Right lung (tissue), 5 donors: ENCODE measurements around the gene FFAR3. TPM values are rescaled to one million over a fixed set of nuclear protein-coding genes. Genes with fewer than 3 reads are reported as not detected.
"Not testable (repeated sequence)": the region's sequence is repeated elsewhere in the genome, so short reads cannot be mapped to it uniquely, and the experiment has no call there.

Source experiments
- DNase-seq, 2 donors: peaks; one replicate each; pipeline ENCODE4 v3.0.0-alpha.2; 2013
- polyA plus RNA-seq, 5 donors: library from polyadenylated mRNA; unstranded; fragments of 120-200 nt; gene quantifications; one replicate each; pipeline versions ENCODE4 v1.2.1 to v1.2.3, GENCODE V29; 2013; ENCODE audit warnings: inconsistent platforms in 1 of 5, low replicate concordance in 1 of 5; ENCODE audit not compliant: insufficient read length in 5 of 5, insufficient read depth in 1 of 5

Gene FFAR3
- polyA plus RNA-seq, 5 donors: 0.29 to 0.39 (median 0.29) TPM; not detected in 2

DNA sequence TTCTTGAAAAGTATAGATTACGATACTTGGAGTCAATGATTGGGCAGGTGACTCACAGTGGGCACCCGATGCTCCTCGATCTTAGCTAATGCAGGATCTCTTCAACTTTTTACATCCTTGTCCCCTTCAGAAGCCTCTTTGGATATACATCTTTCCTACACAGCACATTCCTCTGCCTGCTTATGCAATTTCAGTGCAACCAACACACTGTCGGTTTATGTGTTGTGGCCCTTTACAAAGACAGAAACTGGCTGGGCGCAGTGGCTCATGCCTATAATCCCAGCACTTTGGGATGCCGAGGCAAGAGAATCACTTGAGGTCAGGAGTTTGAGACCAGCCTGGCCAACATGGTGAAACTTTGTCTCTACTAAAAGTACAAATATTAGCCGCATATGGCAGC, 15.2 kb downstream of the FFAR3 start:
- DNase-seq: no peak

DNA sequence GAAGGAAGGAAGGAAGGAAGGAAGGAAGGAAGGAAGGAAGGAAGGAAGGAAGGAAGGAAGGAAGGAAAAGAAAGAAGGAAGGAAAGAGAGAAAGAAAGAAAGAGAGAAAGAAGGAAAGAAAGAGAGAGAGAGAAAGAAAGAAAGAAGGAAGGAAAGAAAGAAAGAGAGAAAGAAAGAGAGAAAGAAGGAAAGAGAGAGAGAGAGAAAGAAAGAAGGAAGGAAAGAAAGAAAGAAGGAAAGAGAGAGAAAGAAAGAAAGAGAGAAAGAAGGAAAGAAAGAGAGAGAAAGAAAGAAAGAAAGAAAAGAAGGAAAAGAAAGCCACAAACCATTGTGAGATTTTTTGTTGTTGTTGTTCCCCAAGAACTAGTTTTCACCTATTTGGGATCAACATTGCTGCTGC, 15.8 kb downstream of the FFAR3 start:
- not testable (repeated sequence) for DNase-seq

DNA sequence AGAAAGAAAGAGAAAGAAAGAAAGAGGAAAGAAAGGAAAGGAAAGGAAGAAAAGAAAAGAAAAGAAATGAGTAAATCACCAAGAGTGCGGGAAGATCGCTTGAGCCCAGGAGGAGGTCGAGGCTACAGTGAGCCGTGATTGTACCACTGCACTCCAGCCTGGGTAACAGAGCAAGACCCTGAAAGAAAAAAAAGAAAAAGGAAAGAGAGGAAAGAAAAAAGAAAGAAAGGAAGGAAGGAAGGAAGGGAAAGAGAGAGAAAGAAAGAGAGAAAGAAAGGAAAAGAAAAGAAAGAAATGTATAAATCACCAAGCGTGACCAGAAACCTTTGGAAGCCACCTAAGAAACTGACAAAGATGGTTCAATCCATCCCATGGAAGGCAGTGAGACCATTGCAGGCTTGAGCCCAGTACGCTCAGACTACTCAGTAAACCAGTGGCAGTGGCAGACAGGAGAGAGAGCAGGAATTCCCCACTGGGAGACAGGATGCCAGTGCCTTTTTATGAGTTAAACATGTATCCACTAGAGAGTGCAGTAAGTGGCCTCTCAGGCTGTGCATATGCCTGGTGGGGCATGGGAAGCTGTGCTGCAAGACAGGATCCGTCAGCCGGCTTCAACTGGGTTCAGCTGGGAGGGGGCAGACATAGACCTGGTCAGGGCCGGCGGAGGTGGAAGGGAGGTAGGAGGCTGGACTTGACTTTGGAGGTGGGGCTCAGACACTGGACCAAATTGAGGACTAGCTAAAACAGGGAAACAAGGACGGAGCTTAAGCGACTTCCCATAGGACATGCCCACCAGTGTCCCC, 17.4 kb downstream of the FFAR3 start:
- no peak for DNase-seq

DNA sequence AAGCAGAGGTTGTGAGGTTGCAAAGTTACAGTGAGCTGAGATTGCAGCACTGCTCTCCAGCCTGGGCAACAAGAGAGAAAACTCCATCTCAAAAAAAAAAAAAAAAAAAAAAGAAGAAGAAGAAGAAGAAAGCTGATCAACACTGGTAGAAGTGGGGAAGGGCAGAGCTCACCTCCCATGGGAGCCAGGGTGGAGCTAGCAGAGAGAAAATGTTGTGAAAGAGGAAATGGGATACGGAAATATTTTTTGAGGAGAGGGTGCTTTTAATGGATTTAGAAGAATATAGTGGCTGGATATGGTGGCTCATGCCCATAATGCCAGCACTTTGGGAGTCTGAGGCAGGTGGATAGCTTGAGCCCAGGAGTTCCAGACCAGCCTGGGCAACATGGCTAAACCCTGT, 19.4 kb downstream of the FFAR3 start:
- DNase-seq: no peak

DNA sequence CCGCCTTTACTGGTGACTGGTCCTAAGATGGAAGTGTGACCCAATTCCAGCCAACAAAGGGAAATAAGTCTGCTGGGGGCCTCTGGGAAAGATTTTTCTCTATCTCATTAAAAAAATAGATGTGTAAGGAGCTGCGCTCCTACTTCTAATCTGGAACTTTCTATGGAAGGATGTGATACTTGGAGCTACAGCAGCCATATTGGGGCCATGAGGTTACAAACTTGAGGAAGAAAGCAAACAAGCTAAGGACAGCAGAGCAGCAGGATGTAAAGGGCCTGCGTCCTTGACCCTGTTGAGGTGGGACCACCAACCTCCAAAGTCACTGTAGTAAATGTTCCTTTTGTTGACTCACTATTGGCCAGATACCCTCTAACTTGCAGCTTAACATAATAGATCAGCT, 20.1 kb downstream of the FFAR3 start:
- DNase-seq: no peak

DNA sequence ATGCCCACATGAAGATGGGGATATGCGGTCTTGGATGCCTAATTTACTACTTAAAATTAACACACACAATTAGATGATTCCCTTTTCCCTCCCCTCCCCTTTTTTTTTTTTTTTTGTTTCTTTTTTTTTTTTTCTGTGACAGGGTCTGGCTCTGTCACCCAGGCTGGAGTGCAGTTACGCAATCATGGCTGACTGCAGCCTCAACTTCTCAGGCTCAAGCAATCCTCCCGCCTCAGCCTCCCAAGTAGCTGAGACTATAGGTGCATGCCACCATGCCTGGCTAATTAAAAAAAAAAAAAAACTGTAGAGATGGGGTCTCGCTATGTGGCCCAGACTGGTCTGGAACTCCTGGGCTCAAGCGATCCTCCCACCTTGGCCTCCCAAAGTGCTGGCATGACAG, 21.3 kb downstream of the FFAR3 start:
- DNase-seq: not testable (repeated sequence)

DNA sequence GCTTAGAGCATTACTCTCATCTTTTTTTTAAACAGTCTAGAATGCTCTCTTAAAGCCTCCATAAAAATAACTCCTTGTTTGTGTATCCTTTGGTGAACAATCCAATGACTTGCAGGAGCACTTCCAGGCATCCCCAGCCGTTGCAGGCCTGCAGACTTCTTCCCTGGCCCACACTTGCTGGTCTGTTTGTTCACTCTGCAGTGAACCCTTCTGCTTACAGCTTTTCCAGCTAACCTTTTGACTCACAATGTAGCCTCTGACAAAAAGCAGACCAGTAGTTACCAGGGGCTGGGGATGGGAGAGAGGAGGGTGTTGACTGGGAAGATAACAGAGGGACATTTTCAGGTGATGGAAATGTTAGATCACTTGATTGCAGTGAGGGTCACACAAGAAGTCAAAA, 21.7 kb downstream of the FFAR3 start:
- no peak for DNase-seq

DNA sequence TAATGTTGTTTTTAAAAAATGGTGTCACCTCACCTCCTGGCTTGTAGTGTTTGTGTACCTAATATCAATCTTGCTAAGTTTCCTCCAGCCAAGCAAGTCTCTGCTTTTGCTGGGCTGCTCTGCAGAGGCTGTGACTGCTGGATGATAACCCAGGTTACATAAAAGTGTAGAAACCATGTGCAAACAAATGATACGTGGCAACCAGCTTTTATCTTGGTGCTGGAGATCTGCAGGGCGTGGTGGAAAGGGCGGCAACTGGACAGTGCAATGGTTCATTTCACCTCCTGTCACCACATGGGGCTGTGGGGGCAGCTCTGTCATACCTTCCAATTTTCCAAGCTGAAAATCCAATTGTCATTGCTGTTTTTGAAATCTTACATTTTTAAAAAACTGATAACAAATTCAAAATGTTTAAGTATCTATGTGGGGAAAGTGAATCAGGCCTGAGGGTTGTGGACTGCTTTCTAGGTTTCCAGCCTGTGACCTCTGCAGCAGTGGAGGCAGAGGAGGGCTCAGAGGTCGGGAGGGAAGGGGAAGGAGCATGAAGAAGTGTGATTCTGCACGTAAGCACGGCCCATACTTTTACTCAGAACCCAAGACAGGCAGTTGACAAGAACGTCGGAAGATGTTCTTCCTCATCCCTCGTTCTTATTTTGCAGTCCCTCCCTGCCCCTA, 22.3 kb downstream of the FFAR3 start:
- no peak for DNase-seq

DNA sequence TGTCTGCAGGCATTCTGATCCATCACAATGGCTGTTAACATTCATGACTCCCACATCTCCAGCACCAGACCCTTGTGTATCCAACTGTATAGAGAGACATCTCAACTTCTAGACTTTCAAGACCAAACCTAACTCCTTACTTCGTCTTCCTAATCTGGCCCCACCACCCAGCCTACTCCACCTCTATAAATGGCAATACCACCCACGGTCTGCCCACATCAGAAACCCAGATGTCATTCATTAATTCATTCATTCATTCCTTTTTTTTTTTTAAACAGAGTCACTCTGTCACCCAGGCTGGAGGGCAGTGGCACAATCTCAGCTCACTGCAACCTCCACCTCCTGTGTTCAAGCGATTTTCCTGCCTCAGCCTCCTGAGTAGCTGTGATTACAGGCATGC, 23.1 kb downstream of the FFAR3 start:
- DNase-seq: no peak

DNA sequence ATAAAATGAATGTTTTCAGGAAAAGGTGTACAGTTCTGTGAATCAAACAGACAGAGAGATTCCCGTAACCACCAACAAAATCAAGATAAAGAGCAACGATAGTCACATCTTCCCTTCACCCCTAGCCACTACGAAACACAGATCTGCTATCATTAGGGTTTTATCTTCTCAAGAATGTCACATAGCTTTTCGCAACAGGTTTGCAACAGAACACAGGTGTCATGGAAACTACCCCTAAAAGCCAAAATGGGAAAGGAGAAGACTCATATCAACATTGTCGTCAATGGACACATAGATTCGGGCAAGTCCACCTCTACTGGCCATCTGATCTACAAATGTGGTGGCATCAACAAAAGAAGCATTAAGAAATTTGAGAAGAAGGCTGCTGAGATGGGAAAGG, 23.7 kb downstream of the FFAR3 start:
- no peak for DNase-seq

DNA sequence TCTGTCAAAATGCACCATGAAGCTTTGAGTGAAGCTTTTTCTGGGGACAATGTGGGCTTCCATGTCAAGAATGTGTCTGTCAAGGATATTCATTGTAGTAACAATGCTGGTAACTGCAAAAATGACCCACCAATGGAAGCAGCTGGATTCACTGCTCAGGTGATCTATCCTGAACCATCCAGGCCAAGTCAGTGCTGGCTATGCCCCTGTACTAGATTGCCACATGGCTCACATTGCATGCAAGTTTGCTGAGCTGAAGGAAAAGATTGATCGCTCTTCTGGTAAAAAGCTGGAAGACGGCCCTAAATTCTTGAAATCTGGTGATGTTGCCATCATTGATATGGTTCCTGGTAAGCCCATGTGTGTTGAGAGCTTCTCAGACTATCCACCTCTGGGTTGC, 25.3 kb downstream of the FFAR3 start:
- DNase-seq: no peak

DNA sequence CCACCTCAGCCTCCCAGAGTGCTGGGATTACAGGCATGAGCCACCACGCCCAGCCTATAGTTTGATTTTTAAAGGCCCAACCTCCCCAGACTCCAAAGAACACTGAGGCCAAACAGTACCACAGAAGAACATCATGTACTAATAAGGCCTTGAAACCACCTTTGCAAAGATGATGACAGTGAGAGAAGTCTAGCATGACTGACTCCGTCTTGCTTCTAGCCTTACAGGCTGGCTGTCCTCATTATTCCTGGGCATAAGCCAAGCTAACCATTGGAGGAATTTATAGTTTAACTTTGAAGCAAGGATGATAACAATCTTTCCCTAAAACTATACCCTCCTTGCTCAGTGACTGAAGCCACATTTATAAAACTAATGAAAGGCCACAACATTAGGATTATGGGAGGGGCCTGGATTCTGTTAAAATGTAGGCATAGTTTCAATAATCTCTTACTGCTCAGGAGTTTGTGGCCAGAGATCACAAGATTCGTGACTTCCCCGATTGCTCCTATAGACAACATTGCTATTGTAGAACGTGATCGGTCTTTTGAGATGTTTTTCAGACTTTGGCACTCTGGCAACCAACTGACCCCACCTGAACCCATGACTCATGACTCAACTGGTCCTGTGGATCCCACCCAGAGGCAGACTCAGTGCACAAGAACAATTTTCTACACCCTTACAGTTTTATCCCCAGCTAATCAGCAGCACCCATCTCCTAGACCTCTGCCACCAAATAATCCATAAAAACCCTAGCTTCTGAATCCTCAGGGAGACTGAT, 30.2 kb downstream of the FFAR3 start:
- DNase-seq: no peak

DNA sequence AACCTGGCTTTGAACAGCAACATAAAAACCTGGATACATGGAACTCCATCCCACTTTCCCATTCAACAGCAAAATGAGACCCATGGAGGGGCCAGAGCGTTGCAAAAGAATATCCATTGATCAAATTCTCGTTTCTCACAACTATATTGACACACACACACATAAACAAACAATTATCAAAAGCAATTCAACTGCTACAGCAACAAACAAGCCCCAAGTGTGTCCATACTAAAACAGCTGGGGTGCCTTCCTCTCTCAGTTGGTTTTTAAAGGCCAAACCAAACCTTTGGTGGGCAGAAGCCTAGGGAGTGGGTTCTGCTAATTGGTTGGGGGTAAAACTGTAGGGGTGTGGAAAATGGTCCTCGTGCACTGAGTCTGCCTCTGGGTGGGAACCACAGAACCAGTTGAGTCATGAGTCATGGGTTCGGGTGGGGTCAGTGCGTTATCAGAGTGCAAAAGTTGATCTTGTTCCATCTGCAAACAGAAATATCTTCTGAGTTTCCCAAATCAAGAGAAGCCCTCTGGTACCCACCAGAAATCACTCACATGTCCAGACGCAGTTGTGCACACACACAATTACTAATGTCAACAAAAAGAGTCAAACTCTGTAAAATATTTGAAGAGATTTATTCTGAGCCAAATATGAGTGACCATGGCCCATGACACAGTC, 31.1 kb downstream of the FFAR3 start:
- DNase-seq: no peak

DNA sequence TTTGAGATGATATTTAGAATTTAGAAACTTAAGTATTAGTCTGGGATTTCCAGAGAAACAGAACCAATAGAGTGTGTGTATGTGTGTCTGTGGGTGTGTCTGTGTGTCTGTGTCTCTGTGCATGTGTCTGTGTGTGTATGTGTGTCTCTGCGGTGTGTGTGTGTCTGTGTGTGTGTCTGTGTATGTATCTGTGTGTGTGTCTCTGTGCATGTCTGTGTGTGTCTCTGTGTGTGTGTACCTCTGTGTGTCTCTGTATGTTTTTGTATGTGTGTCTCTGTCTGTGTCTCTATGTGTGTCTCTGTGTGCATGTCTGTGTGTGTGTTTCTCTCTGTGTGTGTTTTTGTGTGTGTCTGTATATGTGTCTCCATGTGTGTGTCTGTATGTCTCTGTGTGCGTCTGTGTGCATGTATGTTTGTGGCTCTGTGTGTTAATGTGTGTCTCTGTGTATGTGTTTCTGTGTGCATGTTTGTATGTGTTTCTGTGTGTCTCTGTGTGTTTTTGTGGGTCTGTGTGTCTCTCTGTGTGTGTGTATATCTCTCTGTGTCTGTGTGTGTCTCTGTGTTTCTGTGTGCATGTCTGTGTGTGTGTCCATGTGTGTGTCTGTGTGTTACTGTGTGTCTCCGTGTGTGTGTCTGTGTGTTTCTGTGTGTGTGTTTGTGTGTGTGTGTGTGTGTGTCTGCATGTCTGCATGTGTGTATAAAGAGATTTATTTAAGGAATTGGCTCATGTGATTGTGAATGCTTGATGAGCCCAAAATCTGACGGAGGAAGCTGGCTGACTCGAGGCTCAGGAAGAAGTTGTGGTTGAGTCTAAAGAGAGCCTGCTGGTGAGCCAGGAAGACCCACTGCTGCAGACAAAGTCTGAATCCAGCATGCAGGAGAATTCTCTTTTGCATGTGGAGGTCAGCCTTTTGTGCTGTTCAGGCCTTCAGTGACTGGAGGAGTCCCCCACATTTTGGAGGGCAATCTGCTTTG, 34.8 kb downstream of the FFAR3 start:
- DNase-seq: no peak

DNA sequence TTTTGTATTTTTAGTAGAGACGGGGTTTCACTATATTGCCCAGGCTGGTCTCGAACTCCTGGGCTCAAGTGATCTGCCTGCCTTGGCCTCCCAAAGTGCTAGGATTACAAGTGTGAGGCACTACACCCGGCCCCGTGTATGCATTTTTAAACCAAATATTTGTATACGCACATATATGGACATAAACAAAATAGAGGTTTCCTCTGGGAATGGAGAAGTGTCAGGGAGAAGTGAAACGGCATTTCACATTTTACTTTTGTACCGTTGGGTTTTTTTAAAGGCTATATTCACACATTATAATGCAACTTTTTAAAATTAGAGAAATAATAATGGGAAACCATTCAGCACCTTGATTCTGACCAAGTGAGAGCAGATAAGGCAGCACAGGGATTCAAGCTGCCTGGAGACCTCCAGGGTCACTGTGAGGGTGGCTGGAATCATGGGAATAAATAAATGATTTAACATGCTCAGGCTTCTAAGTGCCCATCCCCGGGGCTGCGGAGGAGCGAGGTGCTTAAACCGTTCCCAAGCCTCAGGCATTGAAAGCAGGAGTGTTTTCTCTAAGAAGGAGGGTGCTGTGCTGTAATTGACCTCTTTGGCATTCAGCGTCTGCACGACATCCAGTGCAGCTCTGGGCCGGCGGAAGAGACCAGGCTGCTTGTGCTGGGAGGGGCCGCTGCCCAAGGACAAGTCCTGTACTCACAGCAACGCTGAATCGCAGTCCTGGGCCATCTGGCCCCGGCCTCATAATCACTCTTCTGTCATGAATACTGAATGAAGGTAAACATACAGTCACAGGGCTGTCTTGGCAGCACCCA, 37.3 kb downstream of the FFAR3 start:
- no peak for DNase-seq

DNA sequence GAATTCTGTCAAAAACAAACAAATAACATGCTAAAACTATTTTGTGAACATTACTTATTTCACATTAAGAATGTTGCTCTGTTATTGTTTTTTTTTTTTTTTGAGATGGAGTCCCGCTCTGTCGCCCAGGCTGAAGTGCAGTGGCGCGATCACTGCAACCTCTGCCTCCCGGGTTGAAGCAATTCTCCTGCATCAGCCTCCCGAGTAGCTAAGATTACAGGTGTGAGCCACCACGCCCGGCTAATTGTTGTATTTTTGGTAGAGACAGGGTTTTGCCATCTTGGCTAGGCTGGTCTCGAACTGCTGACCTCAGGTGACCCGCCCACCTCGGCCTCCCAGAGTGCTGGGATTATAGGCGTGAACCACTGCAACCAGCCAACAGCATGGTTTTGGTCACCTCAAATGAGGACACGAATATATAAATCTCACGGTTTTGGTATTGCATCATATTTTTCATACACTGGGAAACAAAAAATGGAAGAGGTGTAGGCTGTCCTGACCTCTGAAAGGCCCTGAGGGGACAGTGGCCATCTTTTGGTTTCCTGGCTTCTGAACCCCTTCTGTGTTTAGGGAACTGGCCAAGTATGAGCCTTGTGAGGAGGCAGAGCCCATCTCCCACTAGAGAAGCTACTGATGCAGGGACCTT, 38.1 kb downstream of the FFAR3 start:
- DNase-seq: no peak

DNA sequence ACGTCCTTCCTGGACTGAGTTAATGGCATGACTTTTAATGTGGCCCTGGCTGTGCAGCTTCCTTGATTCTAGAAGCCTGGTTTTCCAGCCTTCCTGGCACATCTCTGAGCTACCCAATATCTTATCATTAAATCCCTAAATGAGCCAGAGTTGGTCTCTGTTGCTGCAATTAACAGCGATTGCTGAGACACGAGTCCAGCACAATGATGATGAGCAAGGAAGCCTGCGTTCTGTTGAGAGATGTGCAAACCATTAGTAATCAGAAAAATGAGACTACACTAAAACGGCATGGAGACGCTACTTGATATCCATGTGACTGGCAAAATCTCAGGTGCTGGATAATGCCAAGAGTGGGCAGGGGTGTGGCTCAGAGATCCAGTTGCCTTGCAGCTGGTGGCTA, 38.8 kb downstream of the FFAR3 start:
- DNase-seq: no peak

DNA sequence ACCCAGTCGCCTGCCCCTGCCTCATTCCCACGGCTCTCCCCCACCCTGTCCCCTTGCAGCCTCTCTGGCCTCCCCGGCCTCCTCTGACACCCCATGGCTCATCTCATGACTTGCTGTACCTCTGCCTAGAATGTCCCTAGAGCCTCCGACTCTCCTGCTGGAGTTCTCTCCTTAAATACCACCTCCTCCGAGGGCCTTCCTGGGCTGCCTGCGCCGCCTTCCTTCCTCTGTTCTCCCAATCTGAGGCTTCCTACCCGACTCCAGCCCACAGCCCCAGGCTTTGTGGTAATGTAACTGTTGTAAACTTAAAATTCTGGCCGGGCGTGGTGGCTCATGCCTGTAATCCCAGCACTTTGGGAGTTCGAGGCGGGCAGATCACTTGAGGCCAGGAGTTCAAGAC, 40.3 kb downstream of the FFAR3 start:
- no peak for DNase-seq

DNA sequence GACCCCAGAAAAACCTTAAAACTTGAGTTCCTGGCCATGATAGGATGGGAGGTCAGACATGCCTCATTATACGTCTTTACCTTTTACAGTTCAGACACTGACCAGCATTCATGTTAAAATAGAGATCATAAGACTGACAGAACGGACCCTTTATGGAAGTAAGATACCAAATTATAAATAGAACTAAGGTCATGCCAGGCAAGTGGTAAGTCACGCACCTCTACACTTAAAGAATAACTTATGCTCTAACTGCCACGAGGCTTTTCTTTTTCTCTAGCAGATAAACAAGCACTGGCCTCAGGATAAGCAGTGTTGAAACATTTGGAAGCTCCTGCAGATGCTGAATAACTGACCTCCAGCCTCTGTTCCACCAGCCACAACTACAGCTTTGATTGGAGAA, 41.0 kb downstream of the FFAR3 start:
- DNase-seq: no peak
